ENCODE data around the gene OR9G4. TPM values are rescaled to one million over a fixed set of nuclear protein-coding genes. Genes with fewer than 3 reads are reported as not detected.

OR9G4 gene
- not detected for total RNA-seq

DNA sequence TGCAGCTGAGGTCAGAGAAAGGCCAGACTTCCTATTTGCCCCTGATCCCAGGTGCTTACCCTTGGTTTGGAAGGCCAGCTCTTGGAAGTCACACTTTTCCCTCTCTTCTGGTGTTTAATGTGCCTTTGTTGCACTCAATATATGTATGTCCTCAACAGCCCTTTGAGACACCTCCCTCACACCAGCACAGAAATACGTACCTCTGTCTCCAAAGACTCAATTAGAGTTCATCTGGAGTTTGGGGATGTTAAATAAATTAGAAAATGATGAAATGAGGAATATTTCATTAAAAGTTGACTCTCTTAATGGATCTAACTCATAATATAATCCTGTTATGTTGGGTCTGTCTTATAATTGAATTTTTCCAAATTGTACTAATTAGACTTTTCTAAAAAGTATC, at the start of gene OR9G4:
TSS of gene OR9G4 (minus strand) at position 101 of the 400 bp plus-strand sequence. CDS start 4,931 bp downstream, outside the sequence.
- TF ChIP-seq, protein P1, sequence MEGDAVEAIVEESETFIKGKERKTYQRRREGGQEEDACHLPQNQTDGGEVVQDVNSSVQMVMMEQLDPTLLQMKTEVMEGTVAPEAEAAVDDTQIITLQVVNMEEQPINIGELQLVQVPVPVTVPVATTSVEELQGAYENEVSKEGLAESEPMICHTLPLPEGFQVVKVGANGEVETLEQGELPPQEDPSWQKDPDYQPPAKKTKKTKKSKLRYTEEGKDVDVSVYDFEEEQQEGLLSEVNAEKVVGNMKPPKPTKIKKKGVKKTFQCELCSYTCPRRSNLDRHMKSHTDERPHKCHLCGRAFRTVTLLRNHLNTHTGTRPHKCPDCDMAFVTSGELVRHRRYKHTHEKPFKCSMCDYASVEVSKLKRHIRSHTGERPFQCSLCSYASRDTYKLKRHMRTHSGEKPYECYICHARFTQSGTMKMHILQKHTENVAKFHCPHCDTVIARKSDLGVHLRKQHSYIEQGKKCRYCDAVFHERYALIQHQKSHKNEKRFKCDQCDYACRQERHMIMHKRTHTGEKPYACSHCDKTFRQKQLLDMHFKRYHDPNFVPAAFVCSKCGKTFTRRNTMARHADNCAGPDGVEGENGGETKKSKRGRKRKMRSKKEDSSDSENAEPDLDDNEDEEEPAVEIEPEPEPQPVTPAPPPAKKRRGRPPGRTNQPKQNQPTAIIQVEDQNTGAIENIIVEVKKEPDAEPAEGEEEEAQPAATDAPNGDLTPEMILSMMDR (IDR thresholded peaks at IDR 0.05; ENCODE audit: low read depth) = no peak

- TF ChIP-seq, protein P1 (IDR thresholded peaks at IDR 0.05; ENCODE audit: low read depth) = no peak
These were observed 35.0 kb upstream of the OR9G4 start for GRCh38 chr11:56783448-56784041.

DNA sequence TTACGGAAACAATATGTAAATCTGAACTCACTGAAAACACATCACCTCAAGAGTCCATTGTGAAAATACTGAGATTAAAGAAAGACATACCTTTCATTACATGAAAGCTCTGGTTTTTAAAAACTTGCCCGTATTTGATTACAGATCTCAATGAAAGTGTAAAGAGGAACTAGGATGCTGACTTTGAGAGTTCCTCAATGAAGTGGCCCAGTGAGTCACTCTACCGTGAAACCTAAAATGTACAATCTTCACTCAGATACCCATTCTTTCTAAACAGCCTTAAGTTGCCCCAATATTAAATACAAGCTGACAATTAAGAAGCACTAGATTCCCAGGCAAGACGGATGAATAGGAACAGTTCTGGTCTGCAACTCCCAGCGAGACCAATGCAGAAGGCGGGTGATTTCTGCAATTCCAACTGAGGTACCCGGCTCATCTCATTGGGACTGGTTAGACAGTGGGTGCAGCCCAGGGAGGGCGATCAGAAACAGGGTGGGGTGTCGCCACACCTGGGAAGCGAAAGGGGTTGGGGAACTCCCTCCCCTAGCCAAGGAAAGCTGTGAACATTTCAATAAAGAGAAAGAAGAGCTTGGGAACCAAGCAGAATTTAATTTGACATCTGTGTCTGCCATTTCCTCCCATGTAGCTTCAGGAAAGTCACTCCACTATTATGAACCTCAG, 33.8 kb upstream of the OR9G4 start:
- TF ChIP-seq, protein P1 (IDR thresholded peaks at IDR 0.05; ENCODE audit: low read depth) = no peak

DNA sequence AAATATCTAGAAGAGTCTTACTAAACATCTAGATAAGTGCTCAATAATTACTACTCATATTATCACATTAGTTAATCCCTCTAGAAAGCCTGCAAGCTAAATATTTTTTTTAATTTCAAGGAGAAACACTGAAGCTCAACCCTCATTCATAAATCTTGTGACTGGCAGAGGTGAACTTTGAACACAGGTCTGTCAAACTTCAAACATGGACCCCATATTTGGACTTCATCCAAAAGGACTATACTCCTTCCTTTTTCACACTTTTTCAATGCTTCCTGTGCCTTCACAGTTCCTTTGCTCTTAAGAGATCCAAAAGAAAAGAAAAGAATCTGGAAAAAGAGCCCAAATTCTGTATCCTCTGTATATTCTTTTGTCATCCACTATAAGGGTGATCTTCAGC, 28.3 kb upstream of the OR9G4 start:
- TF ChIP-seq, protein P1 (IDR thresholded peaks at IDR 0.05; ENCODE audit: low read depth) = no peak

- TF ChIP-seq, protein P1 (IDR thresholded peaks at IDR 0.05; ENCODE audit: low read depth) = no peak
These were observed 16.5 kb upstream of the OR9G4 start for GRCh38 chr11:56764976-56765375.

- TF ChIP-seq, protein P1 (IDR thresholded peaks at IDR 0.05; ENCODE audit: low read depth) = no peak
These were observed 3.0 kb upstream of the OR9G4 start for GRCh38 chr11:56751480-56751879.

- TF ChIP-seq, protein P1 (IDR thresholded peaks at IDR 0.05; ENCODE audit: low read depth) = no peak
These were observed 1.7 kb upstream of the OR9G4 start for GRCh38 chr11:56750190-56750589.

Data from subcutaneous adipose tissue (tissue), 4 donors.